EL (cell line): ENCODE data around the gene STYXL1.

ENCODE experiments used
- DNase-seq: peaks from one replicate; pipeline ENCODE4 v3.0.0-alpha.2; 2016

The STYXL1 gene

GRCh38 chr7:75991531-75992082, 56.2 kb downstream of the STYXL1 start:
- no peak for DNase-seq

GRCh38 chr7:75989500-75990388, 58.1 kb downstream of the STYXL1 start:
- no peak for DNase-seq

GRCh38 chr7:75988568-75989499, 59.0 kb downstream of the STYXL1 start:
- DNase-seq = no peak

DNA sequence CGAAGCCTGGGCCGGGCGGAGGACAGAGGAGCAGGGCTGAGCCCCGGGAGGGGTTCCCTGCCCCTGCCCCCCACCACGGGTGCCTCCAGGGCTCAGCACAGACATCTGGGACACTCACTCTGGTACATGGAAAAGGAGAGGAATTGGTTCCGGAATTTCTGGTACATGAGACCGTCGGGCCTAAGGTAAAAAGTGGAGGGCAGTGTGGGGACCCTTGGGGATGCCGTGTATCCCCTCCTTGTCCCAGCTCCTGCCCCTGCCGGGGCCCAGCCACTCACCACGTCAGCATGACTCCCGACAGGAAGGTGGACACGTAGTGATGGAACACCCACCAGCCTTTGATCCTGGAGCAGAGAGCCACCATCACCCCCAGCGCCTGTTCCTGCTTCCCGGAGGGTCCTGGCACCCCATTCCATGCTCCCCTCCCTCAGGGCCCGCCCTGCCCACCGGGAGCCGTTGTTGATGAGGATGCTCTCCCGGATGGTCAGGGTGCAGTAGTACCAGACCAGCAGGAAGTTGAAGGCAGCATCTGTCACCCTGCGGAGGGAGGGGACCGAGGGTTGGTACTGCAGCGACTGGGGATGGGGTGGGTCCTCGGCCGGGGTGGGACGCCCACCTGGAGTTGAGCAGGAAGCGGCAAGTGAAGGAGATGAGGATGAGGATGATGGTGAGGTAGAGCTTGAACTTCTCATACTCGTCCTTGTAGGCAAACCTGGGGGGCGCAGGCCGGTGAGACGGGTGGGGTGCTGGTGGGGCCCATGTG, 59.8 kb downstream of the STYXL1 start:
- no peak for DNase-seq

- DNase-seq = no peak
Observed at GRCh38 chr7:75987026-75987804, 60.6 kb downstream of the STYXL1 start.

GRCh38 chr7:75986147-75986781, 61.5 kb downstream of the STYXL1 start:
- DNase-seq = no peak

- no peak for DNase-seq
Observed at GRCh38 chr7:75985518-75986146, 62.2 kb downstream of the STYXL1 start.

- no peak for DNase-seq
Observed at GRCh38 chr7:75985009-75985517, 62.7 kb downstream of the STYXL1 start.

DNA sequence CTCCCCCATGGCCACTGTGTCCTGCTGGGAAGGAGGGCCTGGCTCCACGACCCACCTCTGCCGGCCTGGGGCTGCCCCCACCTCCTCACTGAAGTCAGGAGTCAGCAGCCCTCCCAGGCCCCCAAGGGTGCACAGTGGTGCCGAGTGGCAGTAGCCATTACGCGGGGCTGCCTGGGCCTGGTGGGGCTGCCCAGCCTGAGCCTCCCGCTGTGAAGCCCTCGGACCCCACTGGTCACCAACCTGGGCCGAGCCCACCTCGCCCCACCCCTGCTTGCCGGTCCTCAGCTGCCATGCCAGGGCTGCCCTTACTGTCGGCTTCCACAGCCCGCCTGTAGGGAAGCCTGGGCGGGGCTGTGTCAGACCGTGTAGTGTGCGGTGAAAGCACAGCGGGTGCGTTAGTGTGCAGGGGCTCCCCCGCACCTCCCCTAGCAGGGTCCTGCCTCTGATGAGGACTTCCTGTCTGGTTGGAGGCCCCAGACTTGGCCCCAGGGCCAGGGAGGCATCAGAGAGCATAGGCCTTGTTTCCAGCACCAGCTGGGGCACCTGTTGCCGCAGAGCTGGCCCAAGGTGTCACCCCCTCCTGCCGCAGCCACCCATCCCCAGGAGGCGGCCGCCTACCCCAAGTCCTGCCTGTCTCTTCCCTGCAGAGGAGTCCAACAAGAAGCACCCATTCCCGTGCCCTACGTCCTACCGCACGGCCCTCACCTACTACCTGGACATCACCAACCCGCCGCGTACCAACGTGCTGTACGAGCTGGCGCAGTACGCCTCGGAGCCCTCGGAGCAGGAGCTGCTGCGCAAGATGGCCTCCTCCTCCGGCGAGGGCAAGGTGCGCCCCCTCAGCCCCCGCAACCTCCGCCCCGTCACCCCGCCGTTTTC, 63.4 kb downstream of the STYXL1 start:
- DNase-seq = no peak

DNA sequence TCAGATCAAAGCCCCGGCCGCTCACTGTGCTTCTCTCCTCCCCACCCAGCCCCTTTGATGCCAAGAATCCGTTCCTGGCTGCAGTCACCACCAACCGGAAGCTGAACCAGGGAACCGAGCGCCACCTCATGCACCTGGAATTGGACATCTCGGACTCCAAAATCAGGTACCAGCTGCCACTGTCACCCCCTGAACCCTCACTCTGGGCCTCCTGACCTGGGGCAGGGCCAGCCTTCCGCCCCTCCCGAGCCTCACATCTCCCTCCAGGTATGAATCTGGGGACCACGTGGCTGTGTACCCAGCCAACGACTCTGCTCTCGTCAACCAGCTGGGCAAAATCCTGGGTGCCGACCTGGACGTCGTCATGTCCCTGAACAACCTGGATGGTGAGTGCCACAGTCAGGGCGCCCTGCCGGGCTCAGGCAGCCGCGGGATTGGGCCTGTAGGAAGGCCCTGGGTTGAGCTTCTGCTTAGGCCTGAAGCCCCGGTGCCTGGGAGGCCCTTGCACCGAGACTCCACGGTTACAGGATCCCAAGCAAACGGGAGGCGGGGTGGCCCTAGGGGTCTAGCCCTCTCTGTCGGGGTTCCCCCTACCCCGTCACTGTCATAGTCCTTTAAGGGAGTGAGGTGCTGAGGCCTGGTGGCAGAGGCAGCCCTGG, 64.2 kb downstream of the STYXL1 start:
- no peak for DNase-seq

DNA sequence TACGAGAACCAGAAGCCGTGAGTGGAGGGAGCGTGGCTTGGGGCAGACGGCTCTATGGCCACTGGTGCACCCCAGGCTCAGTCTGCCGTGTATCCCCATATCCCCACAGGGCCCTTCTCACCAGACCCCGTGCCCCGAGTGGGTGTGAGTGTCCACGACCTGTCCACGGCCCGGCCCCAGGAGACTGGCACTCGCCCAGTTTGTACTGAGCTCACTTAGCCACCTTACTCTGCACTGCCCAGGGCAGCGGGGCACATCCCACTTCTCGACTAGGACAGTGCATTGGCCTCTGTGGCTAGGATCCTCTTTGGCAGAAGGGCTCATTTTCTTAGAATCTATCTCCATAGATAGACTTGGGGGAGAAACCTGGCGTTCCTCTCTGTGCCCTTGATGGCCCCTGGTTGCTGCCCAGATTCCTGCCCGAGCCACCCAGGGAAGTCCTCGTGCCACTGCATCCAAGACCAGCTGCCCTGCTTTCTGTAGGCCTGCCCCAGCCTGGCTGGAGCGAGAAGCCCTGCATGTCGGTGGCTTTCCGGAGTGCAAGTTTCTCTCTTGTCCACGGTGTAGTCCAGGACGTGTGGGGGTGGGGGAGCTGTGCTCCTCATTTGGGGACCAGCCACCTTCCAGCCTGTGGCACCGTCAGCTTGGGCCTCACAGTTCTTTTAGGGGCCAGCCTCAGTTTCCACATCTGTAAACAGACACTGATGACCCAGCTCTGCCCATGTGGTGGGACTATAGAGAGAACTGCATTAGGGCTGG, 65.3 kb downstream of the STYXL1 start:
- no peak for DNase-seq

GRCh38 chr7:75981453-75982305, 66.1 kb downstream of the STYXL1 start:
- DNase-seq = no peak

- DNase-seq = no peak
Observed at GRCh38 chr7:75981203-75981452, 66.7 kb downstream of the STYXL1 start.

- no peak for DNase-seq
Observed at GRCh38 chr7:75980430-75981202, 67.2 kb downstream of the STYXL1 start.

- no peak for DNase-seq
Observed at GRCh38 chr7:75979759-75980429, 67.9 kb downstream of the STYXL1 start.

GRCh38 chr7:75977743-75978142, 70.1 kb downstream of the STYXL1 start:
- no peak for DNase-seq
